Adrenal gland (tissue), 5 donors: ENCODE measurements around the gene UVRAG.

Source experiments
- POLR2A ChIP-seq, 2 donors: fragments of 450-650 bp; IDR thresholded peaks; one replicate each; pipeline ENCODE4 v1.6.1; 2017; ENCODE audit warnings: antibody characterized with exemption in 2 of 2, mild to moderate bottlenecking in 2 of 2, moderate library complexity in 1 of 2
- TF ChIP-seq, protein P1 (sequence below), 6 experiments: fragments of 450-650 bp in 4 of 6; fragments of 200-600 bp in 2 of 6; sonication (generic) in 1 of 6; IDR thresholded peaks; 1 replicate in 5 of 6; 2 replicates in 1 of 6; pipeline versions ENCODE4 v1.5.1 to v1.8.0; 2016 to 2021; ENCODE audit warnings: antibody characterized with exemption in 6 of 6, mild to moderate bottlenecking in 2 of 6, moderate library complexity in 1 of 6
- donor health status: DM: no; HTN: no; CAD: no.

GRCh38 chr11:75801362-75802020 is 13.5 kb upstream of the UVRAG start:
- TF ChIP-seq, protein P1, sequence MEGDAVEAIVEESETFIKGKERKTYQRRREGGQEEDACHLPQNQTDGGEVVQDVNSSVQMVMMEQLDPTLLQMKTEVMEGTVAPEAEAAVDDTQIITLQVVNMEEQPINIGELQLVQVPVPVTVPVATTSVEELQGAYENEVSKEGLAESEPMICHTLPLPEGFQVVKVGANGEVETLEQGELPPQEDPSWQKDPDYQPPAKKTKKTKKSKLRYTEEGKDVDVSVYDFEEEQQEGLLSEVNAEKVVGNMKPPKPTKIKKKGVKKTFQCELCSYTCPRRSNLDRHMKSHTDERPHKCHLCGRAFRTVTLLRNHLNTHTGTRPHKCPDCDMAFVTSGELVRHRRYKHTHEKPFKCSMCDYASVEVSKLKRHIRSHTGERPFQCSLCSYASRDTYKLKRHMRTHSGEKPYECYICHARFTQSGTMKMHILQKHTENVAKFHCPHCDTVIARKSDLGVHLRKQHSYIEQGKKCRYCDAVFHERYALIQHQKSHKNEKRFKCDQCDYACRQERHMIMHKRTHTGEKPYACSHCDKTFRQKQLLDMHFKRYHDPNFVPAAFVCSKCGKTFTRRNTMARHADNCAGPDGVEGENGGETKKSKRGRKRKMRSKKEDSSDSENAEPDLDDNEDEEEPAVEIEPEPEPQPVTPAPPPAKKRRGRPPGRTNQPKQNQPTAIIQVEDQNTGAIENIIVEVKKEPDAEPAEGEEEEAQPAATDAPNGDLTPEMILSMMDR (IDR thresholded peaks at IDR 0.05): no peak
- TF ChIP-seq POLR2A (IDR thresholded peaks at IDR 0.05): no peak
